Mesodermal cell (in vitro differentiated cells): ENCODE data around the gene NOTCH3.

Experiments
- H3K27ac ChIP-seq: 2 replicates; pipeline ENCODE4 v1.7.0; 2013; ENCODE audit warnings: mild to moderate bottlenecking, low read depth, low read length, moderate library complexity; ENCODE audit not compliant: severe bottlenecking
- H3K36me3 ChIP-seq: 2 replicates; pipeline ENCODE4 v1.7.1; 2013; ENCODE audit warnings: mild to moderate bottlenecking, low read length, moderate library complexity; ENCODE audit not compliant: control insufficient read depth, insufficient read depth
- H3K4me1 ChIP-seq: one replicate; pipeline ENCODE4 v1.7.1; 2013; ENCODE audit warnings: mild to moderate bottlenecking, low read length; ENCODE audit not compliant: insufficient read depth, control insufficient read depth, poor library complexity, severe bottlenecking
- H3K4me3 ChIP-seq: 2 replicates; pipeline ENCODE4 v1.7.0; 2013; ENCODE audit warnings: low read length, control low read depth, mild to moderate bottlenecking; ENCODE audit not compliant: insufficient read depth, poor library complexity, severe bottlenecking; ENCODE audit errors: extremely low read depth
- H3K9me3 ChIP-seq: 2 replicates; pipeline ENCODE4 v1.7.1; 2013; ENCODE audit warnings: mild to moderate bottlenecking, low read length, moderate library complexity; ENCODE audit not compliant: control insufficient read depth
- WGBS, 2 experiments: methylation state at CpG; one replicate each; pipeline ENCODE4 v1.1.5; 2013; ENCODE audit warnings: missing lambda C conversion rate in 2 of 2; ENCODE audit not compliant: insufficient coverage in 2 of 2; 5-methylcytosine and 5-hydroxymethylcytosine counted together

Gene NOTCH3

DNA sequence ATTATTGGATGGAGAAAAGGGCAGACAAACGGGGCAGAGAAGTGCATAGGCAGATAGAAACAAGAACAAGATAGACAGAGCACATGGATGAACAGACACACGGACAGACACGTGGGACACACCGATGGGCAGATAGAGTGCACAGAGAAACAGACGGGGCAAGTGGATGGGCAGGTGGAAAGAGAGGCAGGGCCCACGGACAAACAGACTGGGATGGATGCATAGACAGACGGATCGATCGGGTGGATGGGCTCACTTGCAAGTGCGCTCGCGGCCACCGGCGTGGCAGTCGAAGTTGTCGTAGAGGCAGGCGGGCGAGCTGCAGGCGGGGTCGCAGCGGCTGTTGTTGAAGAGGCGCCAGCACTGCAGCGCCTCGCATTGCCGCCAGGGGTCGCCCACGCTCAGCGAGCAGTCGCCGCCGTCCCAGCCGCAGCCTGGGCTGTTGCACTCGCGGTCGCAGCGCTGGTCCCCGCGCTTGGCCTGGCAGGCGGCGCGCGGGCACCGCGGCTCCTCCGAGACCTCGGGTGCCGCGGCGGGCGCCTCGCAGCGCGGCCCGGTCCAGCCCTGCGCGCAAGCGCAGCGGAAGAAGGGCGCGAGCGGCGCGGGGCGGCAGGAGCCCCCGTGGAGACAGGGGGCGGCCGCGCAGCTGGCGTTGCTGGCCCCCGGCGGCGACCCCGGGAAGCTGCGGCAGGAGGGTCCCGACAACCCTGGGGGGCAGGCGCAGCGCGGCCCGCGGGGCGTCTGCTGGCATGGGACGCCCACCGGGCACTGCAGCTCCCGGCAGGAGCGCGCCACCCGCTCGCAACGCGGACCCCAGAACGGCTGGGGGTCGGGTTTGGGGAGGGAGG is 23.3 kb downstream of the NOTCH3 start:
- H3K9me3 ChIP-seq: no peaks in the 10 kb centered on the region
- no peak overlapping the region for H3K27ac ChIP-seq
- no peaks in the 10 kb centered on the region for H3K4me1 ChIP-seq
- 25 to 29% methylated on average over 54 to 74 of the region's 92 CpGs for WGBS, 2 experiments
- H3K4me3 ChIP-seq: no peak overlapping the region
- H3K36me3 ChIP-seq: peaks cover 81% of the 10 kb centered on the region

DNA sequence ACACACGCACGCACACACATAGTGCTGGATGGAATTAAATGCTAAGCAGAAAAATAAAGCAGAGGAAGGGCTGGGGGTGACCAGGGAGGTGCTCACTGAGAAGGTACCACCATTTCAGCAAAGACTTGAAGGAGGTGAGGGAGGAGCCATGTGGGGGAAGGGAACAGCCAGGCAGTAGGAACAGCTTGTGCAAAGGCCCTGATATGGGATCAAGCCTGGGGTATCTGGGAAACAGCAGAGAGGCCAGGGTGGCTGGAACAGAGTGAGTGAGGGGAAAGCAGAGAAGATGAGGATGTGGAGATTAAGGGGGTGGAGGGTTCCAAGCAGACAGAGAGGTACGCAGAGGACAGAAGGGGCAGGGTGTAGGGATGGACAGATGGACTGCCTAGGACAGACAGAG is 25.2 kb downstream of the NOTCH3 start:
- H3K4me1 ChIP-seq: no peaks in the 10 kb centered on the region
- WGBS, 2 experiments: 100% methylated on average over 1 of the region's 3 CpGs
- H3K36me3 ChIP-seq: peaks cover 83% of the 10 kb centered on the region
- no peak overlapping the region for H3K4me3 ChIP-seq
- no peak overlapping the region for H3K27ac ChIP-seq
- H3K9me3 ChIP-seq: no peaks in the 10 kb centered on the region

DNA sequence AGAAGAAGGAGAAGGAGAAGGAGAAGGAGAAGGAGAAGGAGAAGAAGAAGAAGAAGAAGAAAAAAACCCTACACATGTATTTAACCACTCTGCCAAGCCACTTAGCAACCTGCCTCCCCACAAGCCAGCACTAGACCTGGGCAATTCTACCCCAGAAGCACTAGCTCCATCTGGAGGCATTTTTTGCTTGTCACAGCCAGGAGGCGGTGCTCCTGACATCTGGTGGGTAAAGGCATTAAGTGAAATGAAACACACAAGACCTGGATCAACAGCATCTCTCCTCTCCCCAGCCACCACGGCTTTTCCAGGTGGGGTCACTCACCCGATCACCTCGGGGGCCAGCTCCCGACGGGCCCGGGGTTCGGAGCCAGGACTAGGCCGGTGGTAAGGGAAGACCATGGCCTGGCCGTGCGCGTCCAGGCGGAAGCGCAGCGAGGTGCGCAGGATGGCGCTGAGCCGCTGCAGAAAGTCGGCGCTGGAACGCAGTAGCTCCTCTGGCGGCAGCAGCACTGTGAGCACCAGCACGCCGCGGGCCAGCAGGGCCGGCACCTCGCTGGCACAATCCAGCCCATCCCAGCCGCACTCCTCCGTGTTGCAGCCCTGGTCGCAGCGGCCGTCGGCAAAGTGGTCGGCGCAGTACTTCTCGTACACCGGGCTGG is 26.9 kb downstream of the NOTCH3 start:
- H3K4me1 ChIP-seq: no peaks in the 10 kb centered on the region
- H3K9me3 ChIP-seq: no peaks in the 10 kb centered on the region
- no peak overlapping the region for H3K4me3 ChIP-seq
- no peak overlapping the region for H3K27ac ChIP-seq
- WGBS, 2 experiments: 97 to 99% methylated on average over 28 of the region's 37 CpGs
- H3K36me3 ChIP-seq: peaks cover 84% of the 10 kb centered on the region

DNA sequence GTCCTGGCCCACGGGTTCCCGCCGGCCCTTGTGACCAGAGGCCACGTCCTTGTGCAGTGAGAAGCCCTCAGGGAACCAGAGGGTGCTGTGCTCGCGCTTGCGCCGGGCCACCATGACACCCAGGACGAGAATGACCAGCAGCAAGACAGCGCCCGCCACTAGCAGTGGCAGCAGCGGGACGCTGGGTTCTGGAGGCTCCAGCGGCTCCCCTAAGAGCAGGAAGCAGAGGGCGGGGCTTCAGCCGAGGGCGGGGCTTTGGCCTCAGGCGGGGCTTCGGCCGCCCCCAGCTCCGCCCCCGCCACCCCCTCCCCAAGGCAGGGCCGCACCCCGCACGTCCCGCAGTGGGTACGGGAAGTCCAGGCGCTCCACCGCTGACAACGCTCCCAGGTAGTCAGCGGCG is 30.4 kb downstream of the NOTCH3 start:
- Histone ChIP-seq H3K9me3 (peaks cover 10% of the 10 kb centered on the region), H3K27ac (no peak overlapping the region), H3K36me3 (peaks cover 93% of the 10 kb centered on the region), H3K4me3 (no peak overlapping the region), H3K4me1 (no peaks in the 10 kb centered on the region)
- 90 to 97% methylated on average over 24 to 31 of the region's 32 CpGs for WGBS, 2 experiments

DNA sequence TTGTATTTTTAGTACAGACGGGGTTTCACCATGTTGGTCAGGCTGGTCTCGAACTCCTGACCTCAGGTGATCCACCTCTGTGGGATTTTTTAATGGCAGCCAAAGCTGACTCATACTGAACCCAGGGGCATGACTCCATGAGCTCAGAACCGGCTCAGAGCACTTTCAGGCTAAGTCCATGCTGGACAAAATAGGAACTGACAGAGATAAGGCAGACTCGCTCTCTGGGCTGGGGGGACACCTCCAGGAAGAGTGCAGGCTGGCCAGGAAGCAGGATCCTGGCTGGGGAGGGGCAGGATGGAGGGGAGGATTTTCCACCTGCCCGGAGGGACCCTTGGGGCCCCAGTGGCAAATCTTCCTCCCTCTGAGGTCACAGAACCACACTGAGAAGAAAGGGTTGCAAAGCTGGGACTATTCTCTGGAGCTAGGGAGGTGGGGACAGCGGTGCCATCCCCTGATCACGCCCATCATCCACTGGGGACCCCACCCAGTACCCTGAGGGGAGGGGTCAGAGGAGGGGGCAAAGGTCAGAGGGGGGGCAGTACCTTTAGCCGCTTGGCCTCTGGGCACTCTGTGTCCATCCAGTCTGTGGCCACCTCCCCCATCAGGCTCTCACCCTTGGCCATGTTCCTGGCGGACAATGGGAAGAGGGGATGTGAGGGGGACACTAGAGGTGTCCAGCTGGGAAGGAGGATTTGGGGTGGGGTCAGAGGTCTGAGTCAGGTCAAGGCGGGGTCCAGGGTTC is 31.1 kb downstream of the NOTCH3 start:
- 94 to 97% methylated on average over 5 to 8 of the region's 10 CpGs for WGBS, 2 experiments
- peaks cover 95% of the 10 kb centered on the region for H3K36me3 ChIP-seq
- H3K4me3 ChIP-seq: no peak overlapping the region
- H3K27ac ChIP-seq: no peak overlapping the region
- no peaks in the 10 kb centered on the region for H3K4me1 ChIP-seq
- H3K9me3 ChIP-seq: peaks cover 10% of the 10 kb centered on the region

DNA sequence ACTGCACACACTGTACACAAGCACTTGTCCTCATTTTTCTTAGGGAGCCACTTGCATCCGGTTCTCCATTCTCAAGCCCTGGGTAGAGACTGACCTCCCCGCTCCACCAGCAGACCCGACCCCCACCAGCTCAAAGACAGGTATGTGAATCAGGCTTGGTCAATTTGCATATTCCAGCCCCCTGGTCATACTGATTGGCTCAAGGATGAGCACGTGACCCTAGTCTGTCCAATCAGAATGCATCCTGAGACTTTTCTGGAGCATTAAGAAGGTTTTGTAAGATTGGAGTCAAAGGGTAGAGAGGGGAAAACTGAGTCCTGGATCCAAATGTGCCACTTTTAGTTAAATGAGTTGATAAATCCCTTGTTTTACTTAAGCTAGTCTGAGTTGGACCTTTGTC is 34.1 kb downstream of the NOTCH3 start:
- WGBS, 2 experiments: 64 to 68% methylated on average over 4 of the region's 4 CpGs
- H3K4me3 ChIP-seq: no peak overlapping the region
- H3K9me3 ChIP-seq: peaks cover 10% of the 10 kb centered on the region
- peaks cover 97% of the 10 kb centered on the region for H3K36me3 ChIP-seq
- no peak overlapping the region for H3K27ac ChIP-seq
- H3K4me1 ChIP-seq: no peaks in the 10 kb centered on the region

DNA sequence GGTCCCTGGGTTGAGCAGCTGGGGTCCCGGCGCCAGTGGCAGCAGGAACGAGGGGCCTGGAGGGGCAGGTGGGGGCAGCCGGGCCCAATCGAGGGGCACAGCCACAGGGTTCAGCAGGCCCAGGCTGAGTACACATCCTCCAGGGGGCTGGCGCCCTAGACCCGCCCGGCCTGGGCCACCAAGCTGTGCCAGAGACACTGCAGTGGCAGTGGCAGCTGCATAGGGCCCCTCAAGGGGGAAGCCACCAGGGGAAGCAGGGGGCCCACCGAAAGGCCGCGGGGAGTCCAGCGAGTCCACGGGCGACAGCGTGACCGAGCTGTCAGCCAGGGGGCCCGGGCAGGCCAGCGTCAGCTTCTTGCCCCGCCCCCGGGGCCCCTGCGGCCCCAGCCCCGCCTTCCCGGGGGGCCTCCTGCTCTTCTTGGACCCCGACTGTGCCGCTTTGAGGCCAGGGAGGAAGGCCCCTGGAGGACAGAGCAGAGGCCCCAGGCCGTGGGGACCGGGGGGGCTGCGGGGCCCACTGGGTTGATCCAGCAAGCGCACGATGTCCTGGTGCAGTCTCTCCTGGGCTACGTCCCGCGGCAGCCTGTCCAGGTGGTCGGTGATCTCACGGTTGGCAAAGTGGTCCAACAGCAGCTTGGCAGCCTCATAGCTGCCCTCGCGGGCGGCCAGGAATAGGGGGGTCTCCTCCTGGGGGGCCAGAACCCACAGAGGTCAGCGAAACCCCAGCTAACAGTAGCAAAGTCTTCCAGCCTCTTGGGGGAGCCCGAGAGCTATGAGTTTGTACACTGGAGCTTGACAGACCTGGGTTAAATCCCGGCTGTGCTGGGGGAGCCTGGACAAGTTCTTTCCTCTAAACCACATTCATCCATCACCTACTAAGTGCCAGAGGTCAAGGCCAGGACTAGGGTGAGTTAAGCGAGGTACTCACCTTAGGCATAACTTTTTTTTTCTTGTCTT is 39.5 kb downstream of the NOTCH3 start:
- Histone ChIP-seq H3K9me3 (peaks cover 11% of the 10 kb centered on the region), H3K27ac (no peak overlapping the region), H3K4me3 (no peak overlapping the region), H3K36me3 (peaks cover 68% of the 10 kb centered on the region), H3K4me1 (no peaks in the 10 kb centered on the region)
- 94% methylated on average over 33 to 37 of the region's 42 CpGs for WGBS, 2 experiments

DNA sequence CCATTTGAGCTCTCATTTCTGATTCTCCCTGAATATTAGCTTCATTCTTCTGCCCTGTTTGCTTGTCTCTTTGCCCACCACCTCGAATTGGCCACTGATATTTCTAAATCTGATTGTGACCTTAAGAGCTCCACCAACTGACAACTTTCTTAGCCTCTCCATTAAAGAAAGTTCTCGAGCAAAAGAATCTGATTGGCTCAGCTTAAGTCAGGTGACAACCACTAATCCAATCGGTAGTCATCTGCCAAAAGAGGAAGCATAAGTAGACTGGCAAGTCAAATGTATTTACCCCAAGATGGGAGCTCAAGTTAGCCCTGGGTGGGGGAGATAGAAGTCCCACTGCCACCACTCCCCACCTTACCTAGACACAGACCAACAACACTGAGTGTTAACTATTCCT is 41.5 kb downstream of the NOTCH3 start:
- 90 to 92% methylated on average over 3 of the region's 3 CpGs for WGBS, 2 experiments
- Histone ChIP-seq H3K4me3 (no peak overlapping the region), H3K4me1 (no peaks in the 10 kb centered on the region), H3K9me3 (peaks cover 6% of the 10 kb centered on the region), H3K36me3 (peaks cover 47% of the 10 kb centered on the region), H3K27ac (no peak overlapping the region)

DNA sequence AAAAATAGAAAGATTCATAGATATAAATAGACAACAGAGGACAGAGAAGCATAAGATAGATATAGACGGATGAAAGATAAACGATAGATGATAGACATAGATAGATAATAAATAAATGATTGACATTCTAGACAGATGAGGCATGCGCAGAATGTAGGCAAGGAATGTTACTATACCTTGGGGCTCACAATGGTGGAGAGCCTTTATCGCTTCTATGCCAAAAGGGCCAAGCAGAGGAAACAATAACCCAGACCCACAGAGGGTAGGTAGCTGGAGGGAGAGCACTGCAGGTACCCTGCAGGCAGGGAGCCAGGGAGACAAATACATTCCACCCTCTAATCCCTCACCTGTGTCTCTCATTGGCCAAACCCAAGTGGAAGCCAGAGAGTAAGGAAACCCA is 44.4 kb downstream of the NOTCH3 start:
- Histone ChIP-seq H3K27ac (no peak overlapping the region), H3K4me3 (no peak overlapping the region), H3K4me1 (no peaks in the 10 kb centered on the region), H3K36me3 (peaks cover 21% of the 10 kb centered on the region), H3K9me3 (peaks cover 6% of the 10 kb centered on the region)
- WGBS, 2 experiments: 94 to 100% methylated on average over 4 of the region's 4 CpGs

DNA sequence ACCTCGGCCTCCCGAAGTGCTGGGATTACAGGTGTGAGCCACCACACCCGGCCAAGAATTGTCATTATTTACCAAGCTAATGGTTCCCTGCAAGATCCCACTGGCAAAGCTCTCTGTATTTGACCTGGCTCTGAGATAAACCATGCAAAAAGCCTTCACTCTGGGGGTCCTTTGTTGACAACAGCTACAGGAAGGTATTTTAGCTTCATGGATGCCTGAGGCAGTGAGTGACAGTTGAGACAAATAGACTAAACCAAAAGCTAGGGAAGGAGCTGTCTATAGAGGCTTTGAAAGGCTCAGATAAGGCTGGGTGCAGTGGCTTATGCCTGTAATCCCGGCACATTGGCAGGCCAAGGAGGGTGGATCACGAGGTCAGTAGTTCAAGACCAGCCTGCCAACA is 45.5 kb downstream of the NOTCH3 start:
- H3K4me1 ChIP-seq: no peaks in the 10 kb centered on the region
- H3K27ac ChIP-seq: no peak overlapping the region
- 82 to 88% methylated on average over 5 of the region's 5 CpGs for WGBS, 2 experiments
- H3K9me3 ChIP-seq: peaks cover 6% of the 10 kb centered on the region
- H3K4me3 ChIP-seq: no peak overlapping the region
- peaks cover 10% of the 10 kb centered on the region for H3K36me3 ChIP-seq
